B cell (primary cell): ENCODE results near the gene SLC22A17.

Experiments used
- EZH2 ChIP-seq: IDR thresholded peaks from 2 replicates; pipeline ENCODE4 v1.6.1; 2012; ENCODE audit warnings: borderline replicate concordance, low read depth, mild to moderate bottlenecking, moderate library complexity, low read length; ENCODE audit not compliant: insufficient read depth, poor library complexity, severe bottlenecking
- TF ChIP-seq, protein P1 (sequence below): fragments of 200-600 bp; IDR thresholded peaks from one replicate; pipeline ENCODE4 v1.8.0; 2022; ENCODE audit warnings: antibody characterized with exemption, mild to moderate bottlenecking

DNA sequence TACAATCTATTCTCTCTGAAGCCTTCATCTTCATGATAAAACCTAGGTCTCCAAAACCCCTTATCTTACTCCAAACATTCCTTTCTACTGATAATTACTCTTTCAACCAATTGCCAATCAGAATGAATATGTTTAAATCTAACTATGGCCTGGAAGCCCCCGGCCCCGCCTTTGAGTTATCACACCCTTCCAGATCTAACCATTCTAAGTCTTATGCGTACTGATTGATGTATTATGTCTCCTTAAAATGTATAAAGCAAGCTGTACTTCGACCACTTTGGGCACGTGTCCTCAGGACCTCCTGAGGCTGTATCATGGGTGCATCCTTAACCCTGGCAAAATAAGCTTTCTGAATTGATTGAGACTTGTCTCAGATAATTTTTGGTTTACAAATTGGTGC is 17.1 kb downstream of the SLC22A17 start:
- TF ChIP-seq, protein P1, sequence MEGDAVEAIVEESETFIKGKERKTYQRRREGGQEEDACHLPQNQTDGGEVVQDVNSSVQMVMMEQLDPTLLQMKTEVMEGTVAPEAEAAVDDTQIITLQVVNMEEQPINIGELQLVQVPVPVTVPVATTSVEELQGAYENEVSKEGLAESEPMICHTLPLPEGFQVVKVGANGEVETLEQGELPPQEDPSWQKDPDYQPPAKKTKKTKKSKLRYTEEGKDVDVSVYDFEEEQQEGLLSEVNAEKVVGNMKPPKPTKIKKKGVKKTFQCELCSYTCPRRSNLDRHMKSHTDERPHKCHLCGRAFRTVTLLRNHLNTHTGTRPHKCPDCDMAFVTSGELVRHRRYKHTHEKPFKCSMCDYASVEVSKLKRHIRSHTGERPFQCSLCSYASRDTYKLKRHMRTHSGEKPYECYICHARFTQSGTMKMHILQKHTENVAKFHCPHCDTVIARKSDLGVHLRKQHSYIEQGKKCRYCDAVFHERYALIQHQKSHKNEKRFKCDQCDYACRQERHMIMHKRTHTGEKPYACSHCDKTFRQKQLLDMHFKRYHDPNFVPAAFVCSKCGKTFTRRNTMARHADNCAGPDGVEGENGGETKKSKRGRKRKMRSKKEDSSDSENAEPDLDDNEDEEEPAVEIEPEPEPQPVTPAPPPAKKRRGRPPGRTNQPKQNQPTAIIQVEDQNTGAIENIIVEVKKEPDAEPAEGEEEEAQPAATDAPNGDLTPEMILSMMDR: no peak
- TF ChIP-seq EZH2: no peak
